ENCODE data around the gene PLXNB2.

DNA sequence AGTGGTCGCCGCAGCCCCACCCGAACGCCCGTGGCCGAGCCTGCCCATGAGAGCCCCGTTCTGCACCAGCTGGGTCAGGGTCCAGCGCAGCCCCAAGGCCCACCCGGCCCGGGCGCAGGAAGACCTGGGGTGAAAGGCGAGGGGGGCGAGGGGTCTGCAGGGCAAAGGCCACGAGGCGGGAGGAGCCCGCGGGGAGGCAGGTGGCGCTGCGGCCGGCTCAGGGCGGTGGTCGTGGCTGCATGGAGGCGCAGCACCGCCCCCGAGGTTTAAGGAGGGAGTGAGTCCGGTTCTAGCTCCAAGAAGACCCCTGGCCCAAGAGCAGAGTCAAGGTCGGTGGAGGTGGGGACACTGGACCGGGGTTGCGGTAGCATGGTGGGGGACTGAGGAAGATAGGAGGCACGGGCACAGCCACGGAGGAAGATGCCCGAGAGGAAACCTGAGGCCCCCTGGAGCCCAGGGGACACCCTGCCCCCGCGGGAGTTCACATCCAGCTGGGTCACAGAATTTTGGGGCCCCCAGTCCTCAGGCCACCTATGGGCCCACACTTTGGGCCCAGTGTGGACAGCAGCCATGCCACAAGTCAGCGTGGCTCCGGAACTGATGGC, 55.9 kb downstream of the PLXNB2 start:
- TF ChIP-seq, protein P1, sequence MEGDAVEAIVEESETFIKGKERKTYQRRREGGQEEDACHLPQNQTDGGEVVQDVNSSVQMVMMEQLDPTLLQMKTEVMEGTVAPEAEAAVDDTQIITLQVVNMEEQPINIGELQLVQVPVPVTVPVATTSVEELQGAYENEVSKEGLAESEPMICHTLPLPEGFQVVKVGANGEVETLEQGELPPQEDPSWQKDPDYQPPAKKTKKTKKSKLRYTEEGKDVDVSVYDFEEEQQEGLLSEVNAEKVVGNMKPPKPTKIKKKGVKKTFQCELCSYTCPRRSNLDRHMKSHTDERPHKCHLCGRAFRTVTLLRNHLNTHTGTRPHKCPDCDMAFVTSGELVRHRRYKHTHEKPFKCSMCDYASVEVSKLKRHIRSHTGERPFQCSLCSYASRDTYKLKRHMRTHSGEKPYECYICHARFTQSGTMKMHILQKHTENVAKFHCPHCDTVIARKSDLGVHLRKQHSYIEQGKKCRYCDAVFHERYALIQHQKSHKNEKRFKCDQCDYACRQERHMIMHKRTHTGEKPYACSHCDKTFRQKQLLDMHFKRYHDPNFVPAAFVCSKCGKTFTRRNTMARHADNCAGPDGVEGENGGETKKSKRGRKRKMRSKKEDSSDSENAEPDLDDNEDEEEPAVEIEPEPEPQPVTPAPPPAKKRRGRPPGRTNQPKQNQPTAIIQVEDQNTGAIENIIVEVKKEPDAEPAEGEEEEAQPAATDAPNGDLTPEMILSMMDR (conservative IDR thresholded peaks at IDR 0.05), result no peak
- TF ChIP-seq ZFX (IDR thresholded peaks at IDR 0.05), result no peak
